Stomach (tissue), 9 donors: ENCODE measurements around the gene MYO3B. TPM values are rescaled to one million over a fixed set of nuclear protein-coding genes. Genes with fewer than 3 reads are reported as not detected.

Experiments
- DNase-seq, 2 donors: peaks; one replicate each; pipeline versions ENCODE4 v3.0.0 to v3.0.0-alpha.2; 2013 to 2019
- H3K27ac ChIP-seq, 5 donors: fragments of 200-600 bp in 4 of 5; sonication (generic) in 4 of 5; one replicate each; pipeline ENCODE4 v1.5.1; 2013 to 2019; ENCODE audit warnings: mild to moderate bottlenecking in 1 of 5, moderate library complexity in 1 of 5
- H3K27me3 ChIP-seq, 3 donors: fragments of 200-600 bp; sonication (generic); one replicate each; pipeline ENCODE4 v1.5.1; 2017 to 2019; ENCODE audit warnings: mixed run types in 1 of 3
- H3K36me3 ChIP-seq, 4 donors: fragments of 200-600 bp; sonication (generic); 1 replicate in 3 of 4; 2 replicates in 1 of 4; pipeline ENCODE4 v1.5.1; 2016 to 2019
- H3K4me1 ChIP-seq, 4 donors: fragments of 200-600 bp; sonication (generic); one replicate each; pipeline ENCODE4 v1.5.1; 2016 to 2019
- H3K4me3 ChIP-seq, 4 donors: fragments of 200-600 bp; sonication (generic) in 3 of 4; one replicate each; pipeline ENCODE4 v1.5.1; 2016 to 2019; ENCODE audit warnings: mild to moderate bottlenecking in 1 of 4
- H3K9me3 ChIP-seq, 4 donors: fragments of 200-600 bp; sonication (generic); one replicate each; pipeline ENCODE4 v1.5.1; 2016 to 2019
- CTCF ChIP-seq, 7 experiments: fragments of 450-650 bp in 4 of 7; fragments of 200-600 bp in 3 of 7; sonication (generic) in 3 of 7; IDR thresholded peaks; one replicate each; pipeline ENCODE4 v1.5.1; 2016 to 2019; ENCODE audit warnings: antibody characterized with exemption in 7 of 7, control low read depth in 2 of 7, mild to moderate bottlenecking in 1 of 7
- EP300 ChIP-seq: sonication (generic); formaldehyde crosslinking; IDR thresholded peaks from one replicate; pipeline ENCODE4 v1.6.1; 2017; ENCODE audit warnings: antibody characterized with exemption
- POLR2A ChIP-seq, 4 donors: fragments of 450-650 bp; IDR thresholded peaks; one replicate each; pipeline ENCODE4 v1.6.1; 2016; ENCODE audit warnings: antibody characterized with exemption in 4 of 4, control low read depth in 2 of 4, mild to moderate bottlenecking in 1 of 4, moderate library complexity in 1 of 4
- POLR2AphosphoS5 ChIP-seq, 3 donors: sonication (generic); formaldehyde crosslinking; IDR thresholded peaks; one replicate each; pipeline ENCODE4 v1.6.1; 2016; ENCODE audit warnings: antibody characterized with exemption in 3 of 3
- WGBS, 5 donors: extraction: QIAGEN DNeasy Blood & Tissue Kit in 3 of 5; methylation state at CpG; one replicate each; pipeline versions ENCODE4 v1.1.5 to v1.1.7; 2013 to 2018; 5-methylcytosine and 5-hydroxymethylcytosine counted together
- intact Hi-C: fragments of 100-400 bp; cut with DNase I; formaldehyde crosslinking; loops from one replicate; pipeline ENCODE4 v1.15.1; 2023; ENCODE audit warnings: low total_unique reads
- polyA plus RNA-seq, 3 donors: library from polyadenylated mRNA; stranded (reverse); fragments of 200-250 nt; gene quantifications; one replicate each; pipeline ENCODE4 v1.2.3, GENCODE V29; 2013
- total RNA-seq, 5 donors: library from RNA; depleted of rRNA; stranded (reverse); fragments of >200 nt; gene quantifications; one replicate each; pipeline versions ENCODE4 v1.1.0 to v1.2.3, GENCODE V29; 2014 to 2016
- donor health status: healthy with polysubstance abuse.
- donor health status: Bipolar disorder and iron deficiency.
- donor health status: healthy.

MYO3B gene
- total and polyA plus RNA-seq, 8 donors: 0.05 to 0.37 TPM; not detected in 6

GRCh38 chr2:170368370-170368769 lies 190.4 kb downstream of the MYO3B start:
- Histone ChIP-seq H3K4me3 (no peak overlapping the region), H3K9me3 (no peaks in the 10 kb centered on the region), H3K36me3 (no peaks in the 10 kb centered on the region), H3K4me1 (no peaks in the 10 kb centered on the region), H3K27me3 (peaks cover 0 to 76% (median 0%) of the 10 kb centered on the region in 3 donors), H3K27ac (no peak overlapping the region)
- TF ChIP-seq POLR2AphosphoS5 (IDR thresholded peaks at IDR 0.05) (no peak), POLR2A (IDR thresholded peaks at IDR 0.05) (no peak), EP300 (no peak), CTCF (IDR thresholded peaks at IDR 0.05) (no peak)
- intact Hi-C loops: loop anchor here (10.0 kb wide), 1 partner anchor 446 kb away; the partner anchor contains the start of gene GAD1
- 29 to 50% (median 41%) methylated on average over 5 of the region's 5 CpGs for WGBS, 5 donors
- no peak for DNase-seq

GRCh38 chr2:170369228-170369627 lies 191.3 kb downstream of the MYO3B start:
- Histone ChIP-seq H3K4me3 (no peak overlapping the region), H3K27me3 (peaks cover 0 to 69% (median 0%) of the 10 kb centered on the region in 3 donors), H3K27ac (no peak overlapping the region), H3K36me3 (no peaks in the 10 kb centered on the region), H3K9me3 (no peaks in the 10 kb centered on the region), H3K4me1 (no peaks in the 10 kb centered on the region)
- WGBS, 5 donors: 75 to 86% (median 80%) methylated on average over 2 of the region's 2 CpGs
- intact Hi-C loops: loop anchor here (10.0 kb wide), 1 partner anchor 446 kb away; the partner anchor contains the start of gene GAD1
- no peak for TF ChIP-seq POLR2AphosphoS5 (IDR thresholded peaks at IDR 0.05)
- TF ChIP-seq EP300: no peak
- DNase-seq: no peak

GRCh38 chr2:170369894-170370293 lies 191.9 kb downstream of the MYO3B start:
- no peak overlapping the region for H3K27ac ChIP-seq
- H3K4me1 ChIP-seq: no peaks in the 10 kb centered on the region
- peak in 1 of 2 donors; percentile 55 for DNase-seq
- intact Hi-C loops: loop anchor here (10.0 kb wide), 1 partner anchor 445 kb away; the partner anchor contains the start of gene GAD1
- 9 to 23% (median 17%) methylated on average over 1 of the region's 1 CpG for WGBS, 5 donors
- H3K9me3 ChIP-seq: no peaks in the 10 kb centered on the region
- no peaks in the 10 kb centered on the region for H3K36me3 ChIP-seq
- peaks cover 0 to 63% (median 0%) of the 10 kb centered on the region in 3 donors for H3K27me3 ChIP-seq
- H3K4me3 ChIP-seq: no peak overlapping the region
- TF ChIP-seq CTCF (IDR thresholded peaks at IDR 0.05) (peak in 4 of 7 experiments; percentile 7 to 38 (median 26)), POLR2AphosphoS5 (IDR thresholded peaks at IDR 0.05) (no peak)

- WGBS, 5 donors: 75 to 79% (median 77%) methylated on average over 6 of the region's 6 CpGs
- intact Hi-C loops: no loop called here
- H3K27me3 ChIP-seq: peaks cover 0 to 50% (median 0%) of the 10 kb centered on the region in 3 donors
- DNase-seq: no peak
- H3K36me3 ChIP-seq: no peaks in the 10 kb centered on the region
- H3K4me1 ChIP-seq: no peaks in the 10 kb centered on the region
- H3K27ac ChIP-seq: no peak overlapping the region
- no peak overlapping the region for H3K4me3 ChIP-seq
- TF ChIP-seq CTCF (IDR thresholded peaks at IDR 0.05) (no peak), POLR2A (IDR thresholded peaks at IDR 0.05) (no peak), EP300 (no peak), POLR2AphosphoS5 (IDR thresholded peaks at IDR 0.05) (no peak)
- H3K9me3 ChIP-seq: no peaks in the 10 kb centered on the region
These were observed 193.5 kb downstream of the MYO3B start for GRCh38 chr2:170371231-170371998.

GRCh38 chr2:170375192-170375591 lies 197.2 kb downstream of the MYO3B start:
- no peak for DNase-seq
- Histone ChIP-seq H3K27ac (no peak overlapping the region), H3K4me3 (no peak overlapping the region), H3K9me3 (no peaks in the 10 kb centered on the region), H3K36me3 (no peaks in the 10 kb centered on the region), H3K4me1 (peaks cover 0 to 8% (median 0%) of the 10 kb centered on the region in 4 donors), H3K27me3 (peaks cover 0 to 19% (median 0%) of the 10 kb centered on the region in 3 donors)
- TF ChIP-seq EP300 (no peak), POLR2AphosphoS5 (IDR thresholded peaks at IDR 0.05) (no peak), POLR2A (IDR thresholded peaks at IDR 0.05) (no peak), CTCF (IDR thresholded peaks at IDR 0.05) (no peak)
- intact Hi-C loops: no loop called here
- WGBS, 5 donors: 56 to 77% (median 63%) methylated on average over 5 of the region's 5 CpGs
